Amygdala (tissue), 56 donors: ENCODE data around the gene DYRK3.

ENCODE experiments used
- DNase-seq, 56 donors: peaks; one replicate each; lab custom pipeline; 2025; lab: John Stamatoyannopoulos, UW

Gene DYRK3

DNA sequence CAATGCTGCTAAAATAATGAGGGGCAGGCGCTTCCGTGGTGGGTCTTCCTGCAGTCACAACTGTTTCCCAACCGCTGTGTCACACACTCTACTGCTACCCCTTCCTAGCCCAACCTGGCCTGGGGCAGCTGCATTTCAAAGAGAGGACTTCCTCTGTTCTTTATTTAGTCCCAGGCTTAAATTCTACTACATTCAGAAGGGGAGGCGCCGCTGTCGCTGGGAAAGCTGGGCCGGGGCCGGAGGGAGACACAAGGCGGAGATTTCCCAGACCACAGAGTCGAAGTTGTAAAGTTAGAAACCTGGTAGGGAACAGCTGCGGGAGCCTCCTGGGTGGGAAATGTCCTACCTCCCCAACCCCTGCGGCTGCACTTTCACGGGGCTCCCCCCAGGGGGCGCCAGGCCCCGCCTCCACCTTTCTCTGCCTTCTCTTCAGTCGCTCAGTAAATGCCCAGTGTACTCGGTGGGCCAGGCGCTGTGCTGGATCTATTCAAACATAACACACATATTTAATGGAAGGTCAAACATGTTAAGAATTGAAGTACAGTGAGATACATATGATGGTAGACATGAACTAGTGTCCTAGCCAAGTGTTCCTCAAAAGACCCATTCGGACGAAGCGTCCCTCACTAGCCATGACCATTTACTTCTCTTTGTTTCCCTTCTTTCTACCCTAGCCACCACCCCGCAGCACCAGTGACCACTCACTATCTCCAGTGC lies 23.1 kb downstream of the DYRK3 start:
- DNase-seq = peak in 4 of 56 donors; percentile 7 to 35 (median 28)

DNA sequence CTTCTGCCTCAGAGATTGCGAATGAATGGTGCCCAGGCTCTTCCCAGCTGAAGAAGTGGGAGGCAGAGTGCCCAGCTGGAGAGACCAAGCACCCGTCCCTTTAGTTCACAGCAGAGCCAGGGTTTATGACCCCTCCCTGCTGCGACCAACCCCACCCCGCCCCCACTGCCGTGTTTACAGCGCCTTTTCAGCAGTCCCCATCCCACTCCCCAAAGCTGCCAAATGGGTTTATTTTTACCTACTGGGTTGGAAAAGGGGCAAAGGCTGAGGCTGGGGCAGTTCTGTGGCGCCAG lies 23.6 kb downstream of the DYRK3 start:
- peak in 4 of 56 donors; percentile 10 to 62 (median 37) for DNase-seq

DNA sequence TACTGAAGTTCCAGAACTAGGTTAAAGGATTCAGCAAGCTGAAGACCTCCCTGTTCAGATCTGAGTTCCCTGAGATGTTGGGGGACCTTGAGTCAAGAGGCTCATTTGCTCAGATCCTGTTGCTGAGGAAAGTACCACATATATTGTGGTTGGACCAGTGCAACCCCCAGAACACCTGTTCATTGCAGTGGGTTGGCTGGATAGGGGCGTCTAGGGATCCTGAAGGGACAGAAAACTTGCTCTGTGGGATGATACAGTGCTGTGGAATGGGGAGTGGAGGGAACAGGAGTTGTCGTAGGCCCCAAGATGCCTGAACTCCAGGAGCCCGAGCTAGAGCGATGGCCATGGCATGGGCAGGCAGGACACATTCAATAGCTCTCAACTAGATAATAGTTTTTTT lies 24.8 kb downstream of the DYRK3 start:
- DNase-seq = no peak

DNA sequence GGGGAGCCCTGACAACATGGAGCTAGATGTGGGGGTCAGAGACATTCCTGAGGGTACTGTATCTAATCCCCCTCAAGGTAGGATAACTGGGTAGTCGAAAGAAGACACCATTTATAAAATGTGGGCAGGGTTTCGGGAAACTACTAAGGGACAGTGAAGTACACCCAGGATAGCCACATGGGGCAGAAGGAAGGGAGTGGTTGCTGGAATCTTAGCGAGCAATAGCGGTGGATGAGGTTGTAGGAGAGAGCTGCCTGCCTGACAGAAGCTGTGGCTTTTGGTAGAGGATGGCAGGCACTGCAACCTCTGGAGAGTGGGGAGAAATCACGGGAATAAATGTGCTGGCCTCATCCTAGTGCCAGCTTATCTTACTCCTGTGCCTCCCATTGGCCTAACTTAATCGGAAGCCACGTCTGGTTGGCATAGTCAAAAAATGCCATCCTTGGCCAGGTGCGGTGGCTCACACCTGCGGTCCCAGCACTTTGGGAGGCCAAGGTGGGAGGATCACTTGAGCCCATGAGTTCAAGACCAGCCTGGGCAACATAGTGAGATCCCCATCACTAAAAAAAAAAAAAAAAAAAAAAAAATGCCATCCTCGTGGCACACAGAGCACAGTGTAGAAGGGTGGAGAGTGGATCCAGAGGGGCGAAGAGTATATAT lies 26.0 kb downstream of the DYRK3 start:
- DNase-seq = no peak

DNA sequence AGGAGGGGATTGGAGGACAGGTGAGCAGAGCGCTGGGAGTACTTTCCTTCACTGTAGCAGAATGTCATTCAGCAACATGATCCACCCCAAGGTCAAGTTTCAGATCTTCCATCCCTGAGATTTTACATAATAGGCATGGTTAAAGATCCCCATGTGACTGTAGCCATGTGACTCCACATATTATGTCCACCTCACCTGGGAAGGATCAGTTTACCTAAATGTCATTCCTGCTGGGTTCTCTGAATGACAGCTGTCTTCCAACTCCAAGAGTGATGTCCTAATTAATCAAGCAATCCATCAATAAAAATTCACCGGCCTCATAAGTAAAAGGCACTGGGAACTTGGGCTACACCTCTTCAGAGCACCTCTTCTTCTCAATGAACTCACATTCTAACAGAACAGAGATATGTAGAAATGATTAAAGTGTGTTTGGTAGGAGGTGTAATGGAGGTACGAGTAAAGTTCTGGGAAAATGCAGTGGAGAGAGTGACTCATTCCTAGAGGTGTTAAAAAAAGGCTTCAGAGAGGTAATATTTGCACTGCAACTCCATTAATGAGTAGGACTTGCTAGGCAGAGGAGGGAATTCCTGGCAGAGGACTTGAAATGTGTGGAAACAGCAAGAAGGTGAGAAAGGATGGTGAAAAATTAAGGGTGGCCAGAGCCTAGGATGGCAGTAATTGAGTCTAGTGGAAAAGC lies 27.2 kb downstream of the DYRK3 start:
- no peak for DNase-seq

DNA sequence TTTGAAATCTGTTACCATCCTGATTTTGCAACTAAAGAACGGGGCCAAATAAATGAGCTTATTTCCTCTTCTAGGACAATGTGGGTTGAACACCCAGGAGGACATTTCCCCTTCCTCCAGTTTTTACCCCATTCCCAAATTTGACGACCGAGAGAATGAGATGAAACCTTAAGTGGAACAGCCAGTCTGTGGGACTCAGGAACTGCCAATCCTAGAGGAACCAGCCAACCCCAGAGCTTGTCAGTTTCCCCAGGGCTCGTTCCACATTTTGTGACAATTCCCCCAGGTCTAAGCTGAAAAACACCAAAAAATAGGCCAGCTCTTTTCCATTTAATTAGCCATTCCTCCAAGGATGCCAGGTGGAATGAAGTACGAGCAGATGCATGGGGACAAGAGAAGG lies 28.0 kb downstream of the DYRK3 start:
- DNase-seq = no peak

DNA sequence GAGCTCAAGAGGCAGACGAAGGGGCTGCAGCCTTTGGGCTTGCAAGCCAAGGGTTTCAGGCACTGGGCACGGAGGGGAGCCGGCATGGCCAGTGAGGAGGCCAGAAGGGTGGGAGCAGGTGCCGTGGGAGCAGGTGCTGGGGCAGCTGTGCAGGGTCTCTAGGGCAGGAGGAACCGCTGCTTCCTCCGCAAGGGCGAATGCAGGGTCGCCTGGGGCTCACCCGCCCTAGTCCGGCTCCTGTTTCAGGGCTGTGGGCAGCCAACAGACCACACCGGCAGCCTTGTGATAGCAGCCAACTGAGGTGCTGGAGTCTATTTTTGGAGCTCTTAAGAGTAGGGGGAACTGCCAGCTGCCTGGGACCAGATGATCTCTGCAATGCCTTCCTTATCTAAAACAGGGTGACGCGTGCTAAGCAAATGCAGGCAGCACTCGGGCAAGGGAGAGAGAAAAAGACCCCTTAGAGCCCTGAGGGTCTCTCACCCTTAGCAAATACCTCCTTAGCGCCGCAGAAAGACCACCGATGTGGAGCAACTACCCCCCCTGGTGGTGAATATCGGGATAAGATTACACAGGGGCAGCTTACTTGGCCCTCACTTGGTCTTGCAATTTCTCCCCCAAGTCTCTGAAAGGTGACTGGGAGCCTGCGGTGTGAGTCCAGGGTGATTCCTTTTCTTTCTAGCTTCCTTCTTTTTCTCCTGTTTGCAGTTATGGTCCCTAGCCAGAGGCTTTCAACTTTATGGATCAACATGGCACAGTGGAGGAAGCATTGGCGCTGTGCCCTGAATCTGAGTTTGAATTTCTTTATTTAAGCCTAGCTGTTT lies 28.7 kb downstream of the DYRK3 start:
- peak in 34 of 56 donors; percentile 14 to 69 (median 32) for DNase-seq

DNA sequence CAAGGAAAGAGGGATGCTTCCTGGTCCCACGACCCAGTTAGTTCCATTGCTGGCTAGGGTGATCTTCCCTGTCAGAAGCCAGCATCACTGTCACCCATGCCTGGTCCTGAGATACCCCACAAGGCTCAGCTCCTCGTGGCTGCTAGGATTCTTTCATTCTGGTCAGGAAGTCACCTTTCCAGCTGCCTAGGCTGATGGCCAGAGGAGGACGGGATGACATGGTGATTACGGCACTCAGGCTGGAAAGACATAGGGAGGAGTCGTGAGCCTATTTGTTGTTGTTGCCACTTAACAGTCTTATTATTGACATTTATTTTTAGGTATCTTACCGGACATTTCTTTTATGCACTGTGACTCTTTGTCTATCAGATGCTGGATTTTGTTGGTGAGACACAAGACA lies 29.4 kb downstream of the DYRK3 start:
- DNase-seq = no peak

DNA sequence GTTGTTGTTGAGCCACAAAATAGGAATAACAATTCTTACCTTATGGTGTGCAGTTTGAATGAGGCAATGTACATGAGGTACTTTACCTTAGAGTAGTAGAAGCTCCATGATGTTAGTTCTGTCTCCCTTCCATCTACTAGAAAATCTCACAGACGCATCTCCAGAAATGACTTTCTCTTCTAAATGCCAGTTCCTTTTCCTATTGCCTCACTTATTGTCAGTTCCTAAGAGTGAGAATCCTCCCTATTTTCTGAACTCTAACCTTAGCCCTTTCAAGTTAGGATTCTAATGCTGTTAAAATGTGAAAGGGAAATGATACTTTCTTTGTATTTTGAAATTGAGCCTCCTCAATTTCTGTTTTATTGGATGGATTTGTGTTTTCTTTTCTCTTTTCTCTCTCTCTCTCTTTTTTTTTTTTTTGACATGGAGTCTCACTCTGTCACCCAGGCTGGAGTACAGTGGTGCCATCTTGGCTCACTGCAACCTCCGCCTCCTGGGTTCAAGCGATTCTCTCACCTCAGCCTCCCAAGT lies 30.8 kb downstream of the DYRK3 start:
- DNase-seq = no peak

DNA sequence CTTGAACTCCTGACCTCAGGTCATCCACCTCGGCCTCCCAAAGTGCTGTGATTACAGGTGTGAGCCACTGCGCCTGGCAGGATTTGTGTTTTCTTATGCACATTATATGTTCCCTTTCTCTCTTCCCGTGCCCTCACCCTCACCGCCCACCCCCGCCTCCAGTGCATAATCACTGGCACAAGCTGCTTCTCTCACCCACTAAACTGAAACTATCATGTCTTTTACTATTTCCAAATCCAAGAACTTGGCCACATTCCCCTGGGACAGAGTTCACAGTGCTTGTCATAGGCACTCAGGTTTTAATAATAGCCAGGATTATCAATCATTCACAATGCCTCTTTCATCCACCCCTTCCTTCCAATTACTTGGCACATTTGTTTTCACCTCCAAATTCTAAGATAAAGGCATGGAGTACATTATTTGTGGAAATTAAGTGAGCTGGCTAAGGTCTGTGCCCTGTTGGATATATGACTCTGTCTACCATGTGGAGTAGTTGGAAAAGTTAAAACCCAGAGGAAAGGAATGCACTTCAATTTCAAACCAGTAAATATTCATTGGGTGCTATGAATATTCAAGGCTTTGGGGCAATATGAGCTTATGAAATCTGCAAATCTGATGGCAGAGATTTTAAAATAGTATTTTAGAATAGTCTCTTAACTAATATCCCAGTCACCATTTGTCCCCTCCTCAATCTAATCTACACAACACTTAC lies 31.8 kb downstream of the DYRK3 start:
- no peak for DNase-seq

DNA sequence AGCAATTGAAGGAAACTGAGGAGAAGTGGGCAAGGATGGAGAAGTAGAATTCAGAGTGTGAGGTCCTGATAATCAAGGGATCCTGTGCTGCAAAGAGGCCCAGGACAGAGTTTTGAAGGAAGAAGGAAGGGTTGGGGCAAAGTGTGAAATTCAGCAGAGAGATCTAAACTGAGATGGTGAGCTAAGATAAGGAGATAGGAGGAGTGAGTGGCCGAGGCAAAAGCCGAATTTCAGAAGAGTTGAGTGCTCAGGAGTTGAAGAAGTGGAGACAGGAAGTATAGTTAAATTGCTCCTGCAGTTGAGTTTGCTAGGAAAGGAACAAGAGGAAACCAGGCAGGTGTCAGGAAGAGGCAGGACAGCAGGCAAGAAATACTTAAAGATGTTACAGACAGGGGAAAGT lies 33.0 kb downstream of the DYRK3 start:
- no peak for DNase-seq

DNA sequence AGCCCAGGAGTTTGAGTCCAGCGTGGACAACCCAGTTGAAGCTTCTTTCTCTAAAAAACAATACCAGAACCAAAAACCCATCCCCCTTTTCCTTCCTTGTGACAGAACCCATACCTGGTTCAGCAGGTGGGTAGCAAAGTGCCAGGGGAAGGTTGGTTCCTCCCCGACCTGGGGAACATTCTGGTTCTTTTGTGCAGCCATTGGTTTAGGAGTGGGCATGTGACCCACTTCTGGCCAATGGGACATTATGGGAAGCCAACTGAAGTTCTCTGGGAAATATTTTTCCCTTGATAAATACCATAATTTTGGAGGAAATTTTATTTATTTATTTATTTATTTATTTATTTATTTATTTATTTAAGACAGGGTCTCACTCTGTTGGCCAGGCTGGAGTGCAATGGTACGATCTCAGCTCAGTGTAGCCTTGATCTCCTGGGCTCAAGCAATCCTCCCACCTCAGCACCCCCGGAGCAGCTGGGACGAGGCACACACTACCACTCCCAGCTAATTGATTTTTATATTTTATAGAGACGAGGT lies 33.6 kb downstream of the DYRK3 start:
- DNase-seq = no peak

DNA sequence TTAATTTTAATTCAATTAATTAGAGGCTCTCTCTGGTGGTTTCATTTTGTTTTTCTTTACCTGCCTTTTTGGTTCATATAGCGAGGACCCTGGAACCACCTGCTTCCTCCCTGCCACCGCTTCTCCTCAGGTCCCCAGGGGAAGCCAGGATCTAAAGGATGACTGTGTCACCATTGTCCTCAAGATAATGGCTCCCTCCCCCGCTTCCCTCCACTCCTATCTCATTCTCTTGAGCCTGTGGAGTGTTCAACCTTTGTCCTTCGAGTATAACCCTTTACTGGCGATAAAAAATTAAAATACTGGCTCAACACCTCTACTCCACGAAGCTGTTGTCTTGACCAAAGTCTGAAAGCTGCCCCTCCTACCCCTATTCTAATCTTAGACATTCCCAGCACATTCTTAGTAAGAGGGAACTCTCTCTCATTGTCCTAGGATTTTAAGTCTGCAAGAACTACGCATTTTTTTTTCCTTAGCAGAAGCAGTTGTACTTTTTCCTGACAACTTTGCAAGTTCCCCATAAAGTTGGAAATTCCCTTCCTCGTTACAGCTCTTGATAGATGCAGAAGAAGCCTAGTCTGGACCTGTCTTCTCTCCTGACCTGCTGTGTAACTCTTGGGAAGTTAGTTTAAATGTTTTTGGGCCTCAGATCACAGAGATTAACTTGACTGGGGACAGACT lies 36.8 kb downstream of the DYRK3 start:
- no peak for DNase-seq

DNA sequence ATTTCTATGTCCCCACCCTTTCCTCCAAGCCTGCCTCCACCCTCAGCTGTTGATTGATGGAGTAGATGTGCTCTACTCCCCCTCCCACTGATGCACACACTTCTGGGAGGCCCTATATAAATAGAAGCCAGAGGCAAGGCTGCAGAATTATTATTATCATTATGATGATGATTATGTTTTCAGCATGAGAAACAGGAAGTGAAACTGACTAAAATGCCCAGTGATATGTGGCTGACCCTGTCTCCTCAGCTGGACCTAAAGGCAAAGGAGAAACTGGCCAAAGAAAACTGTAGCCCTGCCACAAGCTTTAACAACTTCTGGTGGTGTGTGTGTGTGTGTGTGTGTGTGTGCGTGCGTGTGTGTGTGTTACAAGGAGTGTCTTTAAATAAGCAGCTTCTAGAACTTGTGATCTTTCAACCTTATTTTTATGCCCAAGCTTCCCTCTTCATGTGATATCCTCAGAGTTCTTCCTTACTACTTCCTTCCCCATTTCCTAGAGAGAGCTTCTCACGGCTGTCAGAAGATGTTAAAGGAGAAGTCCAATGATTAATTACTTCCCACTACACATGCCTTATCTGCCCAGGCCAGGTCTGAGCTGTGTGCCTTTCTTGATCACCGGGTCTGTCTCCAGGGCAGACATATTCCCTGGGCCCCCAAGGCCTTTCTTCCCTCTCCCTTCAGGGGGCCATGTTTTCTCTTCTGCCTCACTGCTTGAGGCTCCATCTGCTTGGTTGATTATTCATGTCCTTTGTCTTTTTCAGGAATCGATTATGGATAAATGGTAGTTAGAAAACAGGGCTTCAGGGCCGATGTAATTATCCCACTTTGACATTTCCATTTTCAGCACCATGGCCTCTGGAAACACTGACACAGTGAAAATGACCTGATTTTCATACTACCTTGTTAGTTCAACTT lies 37.8 kb downstream of the DYRK3 start:
- peak in 1 of 56 donors; percentile 9 for DNase-seq

DNA sequence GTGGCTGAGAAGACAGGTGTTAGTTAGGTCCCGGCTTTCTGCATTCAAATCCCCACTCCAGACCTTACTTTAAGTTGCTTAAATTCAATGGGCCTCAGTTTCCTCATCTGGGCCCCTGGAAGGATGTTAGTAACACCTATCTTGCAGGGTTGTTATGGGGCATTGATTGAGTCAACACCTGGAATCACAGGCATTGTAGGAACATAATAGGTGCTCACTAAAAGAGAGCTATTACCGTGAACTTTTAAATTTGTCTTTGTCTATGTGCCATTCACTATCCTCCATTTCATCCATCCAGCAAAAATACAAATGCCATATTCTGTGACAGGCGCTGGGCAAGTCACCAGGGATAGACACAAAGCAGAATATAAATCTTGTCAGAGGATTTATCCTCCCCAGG lies 38.9 kb downstream of the DYRK3 start:
- DNase-seq = no peak

DNA sequence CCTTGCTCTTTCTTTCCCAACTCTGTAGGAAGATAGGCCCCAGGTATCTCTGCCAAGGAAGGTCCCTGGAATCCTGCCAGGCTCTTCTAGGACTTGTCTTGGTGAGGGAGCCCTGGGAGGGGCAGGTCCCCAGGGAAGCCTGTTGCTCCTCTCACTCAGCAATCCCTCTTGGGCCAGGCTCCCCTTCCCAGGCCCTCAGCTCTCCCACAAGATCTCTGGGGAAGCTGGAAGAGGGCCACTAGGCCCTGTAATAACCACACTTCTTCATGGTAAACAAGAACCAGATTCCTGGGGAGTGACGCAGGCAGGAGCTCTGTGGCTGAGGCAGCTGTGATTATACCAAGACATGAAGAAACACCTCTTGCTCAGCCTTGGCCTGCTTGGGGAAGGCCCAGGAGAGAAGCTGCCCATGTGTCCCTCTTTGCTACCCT lies 39.4 kb downstream of the DYRK3 start:
- DNase-seq = no peak

DNA sequence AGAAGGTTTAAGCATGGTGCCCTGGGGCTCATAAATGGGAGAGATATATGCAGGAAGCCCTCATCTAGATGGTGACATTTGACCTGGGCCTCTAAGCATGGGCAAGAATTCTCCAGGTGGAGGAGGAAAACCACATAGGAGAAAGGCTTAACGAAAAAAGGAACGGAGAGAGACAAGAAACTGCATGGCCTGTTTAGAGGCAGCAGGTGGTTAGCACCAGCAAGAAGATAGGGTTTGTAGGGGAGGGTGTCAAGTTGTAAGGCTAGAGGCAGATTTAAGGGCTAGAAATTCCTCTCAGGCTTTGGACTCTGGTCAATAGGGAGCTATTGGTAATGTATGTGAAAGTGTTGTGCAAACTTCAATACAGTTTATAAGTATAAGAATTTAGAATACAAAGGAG lies 41.2 kb downstream of the DYRK3 start:
- no peak for DNase-seq

DNA sequence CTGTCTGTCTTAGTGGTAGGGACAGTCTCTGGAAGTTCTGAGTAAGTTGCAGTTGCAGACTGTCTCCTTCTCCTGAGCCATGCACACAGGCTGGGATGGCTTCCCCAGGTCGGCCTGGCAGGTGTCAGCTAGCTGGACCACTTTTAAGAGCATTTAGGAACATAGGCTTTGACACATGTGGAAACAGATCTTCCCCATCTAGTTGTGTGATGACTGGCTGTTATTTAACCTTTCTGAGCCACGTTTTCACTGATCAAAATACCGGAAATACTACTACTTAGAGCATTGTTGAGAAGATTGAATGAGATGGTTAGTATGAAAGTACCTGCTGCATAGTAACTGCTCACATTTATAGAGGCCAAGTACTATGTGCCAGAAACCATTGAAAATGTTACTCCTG lies 43.2 kb downstream of the DYRK3 start:
- DNase-seq = no peak
